HEK293T (cell line): ENCODE results near the gene SETD4.

Experiments
- ELF4 ChIP-seq: fragments of 450-650 bp; IDR thresholded peaks from 2 replicates; pipeline ENCODE4 v1.6.1; 2017; ENCODE audit warnings: antibody characterized with exemption
- HDGF ChIP-seq: fragments of 450-650 bp; IDR thresholded peaks from 2 replicates; pipeline ENCODE4 v1.6.1; 2017; ENCODE audit warnings: antibody characterized with exemption, borderline replicate concordance
- LEF1 ChIP-seq: fragments of 450-650 bp; IDR thresholded peaks from 2 replicates; pipeline ENCODE4 v1.6.1; 2017; ENCODE audit warnings: mild to moderate bottlenecking, borderline replicate concordance
- SP1 ChIP-seq: fragments of 450-650 bp; IDR thresholded peaks from 2 replicates; pipeline ENCODE4 v1.6.1; 2017
- ZNF384 ChIP-seq: fragments of 450-650 bp; IDR thresholded peaks from 2 replicates; pipeline ENCODE4 v1.6.1; 2016

DNA sequence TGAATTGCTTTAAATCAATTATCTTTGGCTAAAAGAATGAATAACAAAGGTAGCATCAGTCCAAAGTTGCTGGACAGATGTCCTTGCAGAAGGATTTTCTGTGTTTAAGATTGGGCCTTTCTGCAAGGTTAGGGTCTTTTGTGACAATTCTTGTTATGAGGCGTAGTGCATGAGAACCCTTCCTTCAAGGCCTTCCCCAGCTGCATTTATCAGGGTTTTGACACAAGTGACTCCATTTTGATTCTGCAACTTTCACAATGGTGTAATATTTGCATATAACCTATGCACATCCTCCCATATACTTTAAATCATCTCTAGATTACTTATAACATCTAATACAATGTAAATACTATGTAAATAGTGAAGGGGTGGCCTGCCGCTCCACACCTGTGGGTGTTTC lies 1.1 kb upstream of the SETD4 start:
- no peak for TF ChIP-seq SP1
- TF ChIP-seq ZNF384, result no peak
- no peak for TF ChIP-seq LEF1
- TF ChIP-seq ELF4, result no peak
- TF ChIP-seq HDGF, result no peak
